Measurements from ENCODE around the gene KCNQ2. TPM values are rescaled to one million over a fixed set of nuclear protein-coding genes. Genes with fewer than 3 reads are reported as not detected.

KCNQ2 gene
- total RNA-seq, 1 donor from 2014 or later: not detected

GRCh38 chr20:63441136-63442099 lies 31.0 kb downstream of the KCNQ2 start:
- ATAC-seq: no peak

DNA sequence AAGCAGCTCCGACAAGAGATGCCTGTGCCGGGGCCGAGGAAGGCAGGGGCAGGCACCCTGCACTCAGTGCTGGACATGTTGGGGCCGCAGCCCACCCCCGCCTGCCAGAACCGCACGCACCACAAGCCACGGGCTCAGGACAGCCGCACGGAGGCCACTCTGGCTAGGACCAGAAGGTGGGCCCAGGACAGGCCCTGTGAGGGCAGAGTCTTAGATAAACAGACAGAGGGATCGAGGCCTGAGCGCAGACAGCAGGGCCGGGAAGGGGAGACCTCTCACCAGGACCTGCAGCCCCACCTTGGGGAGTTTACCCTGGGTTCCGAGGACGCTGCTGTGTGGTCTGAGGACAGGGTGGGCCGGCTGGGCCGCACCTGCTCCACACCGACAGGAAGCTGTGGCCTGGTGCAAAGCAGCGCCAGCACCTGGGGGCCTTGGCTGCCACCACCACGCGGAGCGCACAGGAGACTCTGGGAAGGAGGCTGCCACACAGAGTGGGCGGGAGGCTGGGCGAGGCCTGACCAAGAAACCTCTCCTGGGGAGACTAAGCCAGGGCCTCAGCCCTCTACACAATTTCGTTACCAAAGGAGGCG lies 32.0 kb downstream of the KCNQ2 start:
- no peak for DNase-seq (ENCODE audit: low spot score)

More at GRCh38 chr20:63441136-63442099, 31.0 kb downstream of the KCNQ2 start:
- DNase-seq (ENCODE audit: low spot score): no peak

GRCh38 chr20:63439866-63440265 lies 32.6 kb downstream of the KCNQ2 start:
- DNase-seq (ENCODE audit: low spot score): no peak
- ATAC-seq: no peak

More for the DNA sequence above, 32.0 kb downstream of the KCNQ2 start:
- no peak for ATAC-seq

DNA sequence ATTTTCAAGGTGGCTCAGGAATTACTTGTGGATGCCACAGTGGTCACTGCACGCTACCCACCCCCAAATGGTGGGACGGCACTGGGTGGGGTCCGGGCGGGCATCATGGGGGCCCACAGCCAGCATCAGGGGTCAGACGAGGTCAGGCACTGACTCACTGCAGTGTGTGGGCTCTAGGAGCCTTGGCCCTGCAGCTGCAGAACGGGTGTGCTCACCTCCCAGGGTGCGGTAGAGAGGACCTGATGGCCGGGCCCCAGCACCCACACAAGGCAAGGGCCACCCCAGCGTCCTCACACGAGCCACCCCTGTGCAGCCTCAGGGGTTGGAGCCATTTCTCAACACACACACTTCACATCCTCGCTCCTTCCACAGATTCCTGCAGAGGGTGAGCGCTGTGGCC lies 34.3 kb downstream of the KCNQ2 start:
- ATAC-seq (no peak), DNase-seq (ENCODE audit: low spot score) (no peak)

- ATAC-seq (peak; percentile 34), DNase-seq (ENCODE audit: low spot score) (no peak)
Observed at GRCh38 chr20:63435552-63435951, 36.9 kb downstream of the KCNQ2 start.

DNA sequence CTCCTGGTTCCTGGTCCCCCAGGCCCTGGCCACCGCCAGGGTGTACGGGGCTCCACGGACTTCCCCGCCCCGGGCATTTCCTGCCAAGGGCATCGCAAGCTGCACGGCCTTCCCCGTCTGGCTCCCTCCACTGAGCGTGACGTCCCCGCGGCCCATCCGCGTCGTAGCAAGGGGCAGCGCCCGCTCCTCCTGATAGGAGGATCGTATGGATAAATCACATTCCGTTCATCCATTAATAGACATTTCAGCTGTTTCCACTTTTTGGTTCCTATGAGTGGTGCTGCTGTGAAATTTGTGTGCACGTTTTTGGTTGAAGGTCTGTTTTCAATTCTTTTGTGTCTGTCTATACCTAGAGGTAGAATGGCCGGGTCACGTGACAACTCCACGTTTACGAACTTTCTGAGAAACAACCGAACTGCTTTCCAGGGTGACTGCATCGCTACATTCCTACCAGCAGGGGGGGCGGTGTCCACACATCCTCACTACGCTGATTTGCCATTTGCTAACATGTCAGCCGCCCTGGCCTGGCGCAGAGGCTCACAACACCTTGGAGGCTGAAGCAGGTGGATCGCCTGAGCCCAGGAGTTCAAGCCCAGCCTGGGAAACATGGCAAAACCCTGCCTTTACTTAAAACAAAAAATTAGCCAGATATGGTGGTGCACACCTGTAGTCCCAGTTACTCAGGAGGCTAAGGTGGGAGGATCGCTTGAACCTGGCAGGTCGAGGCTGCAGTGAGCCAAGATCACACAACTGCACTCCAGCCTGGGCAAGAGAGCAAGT lies 37.7 kb downstream of the KCNQ2 start:
- peak; percentile 50 for ATAC-seq
- no peak for DNase-seq (ENCODE audit: low spot score)

DNA sequence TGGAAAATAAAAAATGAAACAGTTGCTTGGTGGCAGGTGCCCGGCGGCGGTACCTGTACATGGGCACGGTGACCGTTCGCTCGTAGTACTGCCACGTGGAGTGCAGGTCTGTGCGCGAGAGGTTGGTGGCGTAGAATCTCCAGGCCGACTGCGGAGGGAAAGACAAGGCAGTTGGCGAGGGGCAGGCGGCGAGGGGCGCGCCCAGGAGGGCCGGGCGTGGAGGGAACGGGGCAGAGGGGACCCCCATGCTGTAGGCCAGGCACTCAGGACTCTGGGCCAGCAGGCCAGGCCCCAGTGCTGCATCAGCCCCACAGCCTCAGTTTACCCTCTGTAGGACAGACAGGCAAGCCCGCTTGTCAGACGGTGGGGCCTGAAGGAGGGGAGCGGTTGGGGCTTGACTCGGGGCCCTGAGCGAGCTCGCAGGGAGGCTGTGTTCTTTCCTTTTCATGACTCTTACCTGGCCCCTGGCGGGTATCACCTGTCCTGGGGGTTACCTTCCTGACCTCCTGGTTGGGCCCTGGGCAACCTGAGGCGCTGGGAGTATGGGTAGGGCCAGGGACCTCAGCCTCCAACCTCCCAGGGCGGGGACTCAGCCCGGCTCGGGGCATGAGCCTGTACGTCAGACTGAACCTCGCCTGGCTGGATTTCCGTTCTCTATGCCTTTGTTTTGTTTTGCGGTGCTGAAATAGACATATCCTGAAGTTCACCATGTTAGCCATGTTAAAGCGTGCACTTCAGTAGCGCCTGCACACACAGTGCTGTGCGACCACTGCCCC lies 38.5 kb downstream of the KCNQ2 start:
- DNase-seq (ENCODE audit: low spot score) (no peak), ATAC-seq (no peak)

- no peak for DNase-seq (ENCODE audit: low spot score)
- ATAC-seq: no peak
Observed at GRCh38 chr20:63433351-63433750, 39.1 kb downstream of the KCNQ2 start.

DNA sequence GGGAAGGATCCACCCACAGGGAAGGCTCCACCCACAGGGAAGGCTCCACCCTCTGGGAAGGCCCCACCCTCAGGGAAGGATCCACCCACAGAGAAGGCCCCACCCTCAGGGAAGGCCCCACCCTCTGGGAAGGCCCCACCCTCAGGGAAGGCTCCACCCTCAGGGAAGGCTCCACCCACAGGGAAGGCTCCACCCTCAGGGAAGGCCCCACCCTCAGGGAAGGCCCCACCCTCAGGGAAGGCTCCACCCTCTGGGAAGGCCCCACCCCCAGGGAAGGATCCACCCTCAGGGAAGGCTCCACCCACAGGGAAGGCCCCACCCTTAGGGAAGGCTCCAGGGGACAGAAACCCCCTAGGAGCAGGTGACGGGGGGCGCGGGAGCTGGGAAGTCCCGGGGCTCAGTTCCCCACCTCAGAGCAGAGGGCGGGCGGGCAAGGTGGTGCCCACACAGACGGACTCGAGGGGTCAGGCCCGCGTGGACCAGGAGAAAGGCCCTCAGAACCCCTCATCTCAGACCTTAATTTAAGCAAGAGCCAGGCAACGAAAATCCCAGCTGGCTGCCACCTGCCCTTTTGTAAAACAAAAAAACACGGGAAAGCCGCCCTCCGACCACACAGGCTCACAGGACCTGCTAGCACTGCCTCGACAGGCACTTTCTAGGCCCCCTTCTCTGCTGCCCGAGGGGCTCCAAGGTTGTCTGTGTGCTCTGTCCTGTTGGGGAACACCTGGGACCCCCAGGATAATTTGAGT lies 39.7 kb downstream of the KCNQ2 start:
- DNase-seq (ENCODE audit: low spot score) (no peak), ATAC-seq (no peak)

DNA sequence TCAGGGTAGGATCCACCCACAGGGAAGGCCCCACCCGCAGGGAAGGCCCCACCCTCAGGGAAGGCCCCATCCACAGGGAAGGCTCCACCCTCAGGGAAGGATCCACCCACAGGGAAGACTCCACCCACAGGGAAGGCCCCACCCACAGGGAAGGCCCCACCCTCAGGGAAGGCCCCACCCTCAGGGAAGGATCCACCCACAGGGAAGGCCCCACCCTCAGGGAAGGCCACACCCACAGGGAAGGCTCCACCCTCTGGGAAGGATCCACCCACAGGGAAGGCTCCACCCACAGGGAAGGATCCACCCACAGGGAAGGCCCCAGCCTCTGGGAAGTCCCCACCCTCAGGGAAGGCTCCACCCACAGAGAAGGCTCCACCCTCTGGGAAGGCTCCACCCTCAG lies 40.5 kb downstream of the KCNQ2 start:
- ATAC-seq: no peak
- DNase-seq (ENCODE audit: low spot score): no peak

DNA sequence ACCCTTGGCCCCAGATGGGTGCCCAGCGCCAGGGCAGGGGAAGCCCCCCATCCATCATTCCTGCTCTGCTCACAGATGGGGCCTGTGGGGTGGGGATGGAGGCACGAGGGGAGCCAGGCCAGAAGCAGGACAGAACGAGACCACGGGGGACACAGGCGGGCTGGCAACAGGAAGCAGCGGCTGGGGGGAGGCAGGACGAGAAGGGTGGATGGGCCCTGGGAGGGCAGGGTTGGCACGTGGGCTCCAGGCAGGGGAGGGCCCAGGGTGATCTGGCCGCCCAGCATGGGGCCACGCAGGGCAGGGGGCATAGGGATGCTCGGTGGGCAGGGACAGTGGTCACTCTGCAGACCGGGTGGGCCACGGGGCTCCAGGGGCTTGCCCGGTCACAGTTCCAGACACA lies 41.6 kb downstream of the KCNQ2 start:
- no peak for ATAC-seq
- no peak for DNase-seq (ENCODE audit: low spot score)

GRCh38 chr20:63429992-63430391 lies 42.5 kb downstream of the KCNQ2 start:
- ATAC-seq (no peak), DNase-seq (ENCODE audit: low spot score) (no peak)

- DNase-seq (ENCODE audit: low spot score): no peak
Observed at GRCh38 chr20:63428906-63429575, 43.4 kb downstream of the KCNQ2 start.

DNA sequence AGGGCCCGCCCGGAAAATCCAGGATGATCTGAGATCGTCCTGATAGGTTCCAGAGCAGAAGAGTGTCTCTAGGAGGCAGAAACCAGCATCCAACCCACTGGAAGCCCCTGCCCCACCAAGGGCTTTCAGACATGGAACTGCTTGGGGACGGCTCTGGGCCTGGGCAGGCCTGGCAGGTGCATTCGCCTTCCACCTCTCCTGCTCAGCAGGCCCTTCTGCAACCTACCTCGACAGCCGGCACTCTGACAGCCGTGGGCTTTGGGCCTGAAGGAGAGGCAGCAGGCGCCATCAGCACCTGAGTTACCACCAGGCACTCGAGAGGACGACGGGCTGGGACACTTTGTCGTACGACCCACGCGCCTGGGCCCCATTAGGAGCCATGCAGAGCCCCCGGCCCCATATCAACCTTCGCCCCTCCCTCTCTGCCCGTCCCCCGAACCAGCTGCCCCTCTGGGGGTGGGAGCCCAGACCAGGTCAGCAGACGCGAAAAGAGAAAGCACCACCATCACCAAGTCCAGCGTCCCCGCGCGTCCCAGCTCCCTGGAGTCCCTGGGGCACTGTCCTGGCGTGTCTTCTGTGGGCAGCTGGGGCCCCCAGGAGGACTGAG lies 44.6 kb downstream of the KCNQ2 start:
- ATAC-seq: no peak
- no peak for DNase-seq (ENCODE audit: low spot score)

More at GRCh38 chr20:63428906-63429575, 43.4 kb downstream of the KCNQ2 start:
- ATAC-seq: no peak

DNA sequence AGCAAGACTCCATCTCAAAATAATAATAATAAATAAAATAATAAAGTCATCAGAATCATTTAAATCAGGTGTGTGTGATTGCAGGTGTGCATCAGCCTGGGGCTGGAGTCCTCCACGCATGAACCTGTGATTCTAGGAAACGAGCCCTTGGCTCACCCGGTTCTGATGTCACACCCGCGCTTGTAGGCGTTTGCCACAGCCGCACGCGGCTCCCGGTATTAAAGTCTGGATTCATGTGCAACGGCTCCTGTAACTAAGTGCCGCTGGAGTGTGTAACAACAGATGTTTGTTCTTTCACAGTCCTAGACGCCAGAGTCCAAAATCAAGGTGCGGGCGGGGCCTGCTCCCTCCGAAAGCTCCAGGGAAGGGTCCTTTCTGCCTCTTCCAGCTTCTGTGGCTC lies 45.2 kb downstream of the KCNQ2 start:
- ATAC-seq (no peak), DNase-seq (ENCODE audit: low spot score) (no peak)

GRCh38 chr20:63425846-63426485 lies 46.5 kb downstream of the KCNQ2 start:
- DNase-seq (ENCODE audit: low spot score) (no peak), ATAC-seq (no peak)

DNA sequence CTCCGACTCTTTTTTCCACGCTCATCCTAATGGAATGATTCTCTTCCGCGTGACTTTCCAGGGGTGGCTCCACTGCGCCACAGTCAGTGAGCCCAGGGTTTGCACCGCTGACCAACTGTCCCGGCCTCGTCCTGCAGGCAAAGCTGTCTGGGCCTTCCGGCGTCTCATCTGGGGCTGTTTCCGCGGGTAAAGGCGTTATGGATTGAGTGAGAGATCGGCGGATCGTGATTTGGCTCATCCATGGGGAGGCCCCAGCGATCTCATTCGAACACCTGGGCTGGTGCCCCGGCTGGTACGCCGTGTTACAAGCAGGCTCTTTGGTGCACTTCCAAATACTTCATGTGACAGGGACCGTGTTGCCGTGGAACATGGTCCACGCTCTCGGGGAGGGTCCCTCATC lies 47.8 kb downstream of the KCNQ2 start:
- DNase-seq (ENCODE audit: low spot score) (no peak), ATAC-seq (no peak)

GRCh38 chr20:63423751-63424150 lies 48.7 kb downstream of the KCNQ2 start:
- DNase-seq (ENCODE audit: low spot score) (no peak), ATAC-seq (no peak)

All from left lobe of liver (tissue), 2 donors.